ENCODE results near the gene TPRG1L.

TPRG1L gene

GRCh38 chr1:3649342-3650247, 24.8 kb downstream of the TPRG1L start, which contains the start of gene WRAP73:
Gene WRAP73, minus strand, starts transcription at chr1:3650103. Its CDS starts 104 bp downstream, at chr1:3649999.
- DNase-seq: peak; percentile 87

GRCh38 chr1:3650248-3651025, 25.6 kb downstream of the TPRG1L start:
- no peak for DNase-seq

- DNase-seq: peak; percentile 19
These were observed 26.5 kb downstream of the TPRG1L start for GRCh38 chr1:3651026-3651929.

- DNase-seq: no peak
These were observed 27.2 kb downstream of the TPRG1L start, which contains the start of gene TP73 for GRCh38 chr1:3651930-3652547. Gene TP73, plus strand, starts transcription at chr1:3652516. Its CDS starts 29,850 bp downstream, at chr1:3682366.

- peak; percentile 10 for DNase-seq
These were observed 27.9 kb downstream of the TPRG1L start for GRCh38 chr1:3652548-3653285.

- no peak for DNase-seq
These were observed 28.4 kb downstream of the TPRG1L start for GRCh38 chr1:3653286-3653618.

- no peak for DNase-seq
These were observed 29.9 kb downstream of the TPRG1L start for GRCh38 chr1:3654549-3655281.

- DNase-seq: no peak
These were observed 31.8 kb downstream of the TPRG1L start for GRCh38 chr1:3656450-3657095.

- DNase-seq: no peak
These were observed 32.3 kb downstream of the TPRG1L start for GRCh38 chr1:3657096-3657475.

GRCh38 chr1:3657578-3658230, 32.9 kb downstream of the TPRG1L start:
- no peak for DNase-seq

- DNase-seq: no peak
These were observed 33.4 kb downstream of the TPRG1L start for GRCh38 chr1:3658231-3658615.

- DNase-seq: no peak
These were observed 34.3 kb downstream of the TPRG1L start for GRCh38 chr1:3659093-3659492.

- no peak for DNase-seq
These were observed 35.9 kb downstream of the TPRG1L start for GRCh38 chr1:3660704-3661103.

- DNase-seq: no peak
These were observed 36.8 kb downstream of the TPRG1L start for GRCh38 chr1:3661631-3662030.

GRCh38 chr1:3662080-3662671, 37.4 kb downstream of the TPRG1L start:
- no peak for DNase-seq

GRCh38 chr1:3663999-3664699, 39.3 kb downstream of the TPRG1L start:
- no peak for DNase-seq

- DNase-seq: no peak
These were observed 40.0 kb downstream of the TPRG1L start for GRCh38 chr1:3664700-3665375.

- no peak for DNase-seq
These were observed 43.3 kb downstream of the TPRG1L start for GRCh38 chr1:3668148-3668547.
